SK-N-SH (cell line): ENCODE measurements around the gene MAP4K1. TPM values are rescaled to one million over a fixed set of nuclear protein-coding genes. Genes with fewer than 3 reads are reported as not detected.

Source experiments
- CTCF ChIA-PET: fragments of 300-600, 350-600 bp; formaldehyde crosslinking; extraction: SDS; loops from one replicate; lab custom pipeline; 2021; lab: Yijun Ruan, JAX
- POLR2A ChIA-PET: fragments of 350-600 bp; sonication (Branson Sonifier 250); formaldehyde crosslinking; extraction: SDS; loops from one replicate; lab custom pipeline; 2020; ENCODE audit warnings: antibody characterized with exemption, inconsistent platforms; lab: Yijun Ruan, JAX
- DNase-seq: peaks from one replicate; pipeline ENCODE4 v3.0.0; 2012
- H2AFZ ChIP-seq: fragments of 200-600 bp; sonication (generic); 2 replicates; pipeline ENCODE4 v1.8.1; 2016; ENCODE audit warnings: antibody characterized with exemption, mild to moderate bottlenecking, low read depth
- H3F3A ChIP-seq: fragments of 200-600 bp; sonication (generic); replicated peaks from 2 replicates; pipeline ENCODE3; 2016; ENCODE audit warnings: antibody characterized with exemption, mild to moderate bottlenecking; ENCODE audit not compliant: insufficient read depth
- H3K27ac ChIP-seq, 2 experiments: fragments of 200-500 bp in 1 of 2; fragments of 200-600 bp in 1 of 2; sonication (Bioruptor generic) in 1 of 2; sonication (generic), shearing (Covaris generic) in 1 of 2; 2 replicates each; pipeline versions ENCODE4 v1.5.1 to v1.6.1; 2014 to 2016; ENCODE audit warnings: low read depth in 2 of 2, inconsistent platforms in 1 of 2, low read length in 1 of 2, mild to moderate bottlenecking in 1 of 2, mixed read lengths in 1 of 2
- H3K27me3 ChIP-seq: fragments of 200-600 bp; sonication (generic), shearing (Covaris generic); 2 replicates; pipeline ENCODE4 v1.6.1; 2016; ENCODE audit warnings: mixed run types; ENCODE audit not compliant: insufficient read depth
- H3K36me3 ChIP-seq, 2 experiments: fragments of 200-500 bp in 1 of 2; fragments of 200-600 bp in 1 of 2; sonication (Bioruptor generic) in 1 of 2; sonication (generic) in 1 of 2; replicated peaks in 1 of 2; 2 replicates each; pipeline versions ENCODE3 to v1.5.1; 2014 to 2016; ENCODE audit warnings: low read length in 1 of 2, mild to moderate bottlenecking in 1 of 2; ENCODE audit not compliant: insufficient read depth in 2 of 2, control insufficient read depth in 1 of 2
- H3K4me1 ChIP-seq, 2 experiments: fragments of 200-500 bp in 1 of 2; fragments of 200-600 bp in 1 of 2; sonication (Bioruptor generic) in 1 of 2; sonication (generic), shearing (Covaris generic) in 1 of 2; 2 replicates each; pipeline versions ENCODE4 v1.5.1 to v1.6.1; 2014 to 2016; ENCODE audit warnings: low read depth in 1 of 2, low read length in 1 of 2, mixed run types in 1 of 2; ENCODE audit not compliant: insufficient read depth in 2 of 2, control insufficient read depth in 1 of 2
- H3K4me2 ChIP-seq: fragments of 200-600 bp; sonication (generic), shearing (Covaris generic); 2 replicates; pipeline ENCODE4 v1.6.1; 2017; ENCODE audit warnings: mixed run types
- H3K4me3 ChIP-seq, 2 experiments: fragments of 200-500 bp in 1 of 2; fragments of 200-600 bp in 1 of 2; sonication (Bioruptor generic) in 1 of 2; sonication (generic), shearing (Covaris generic) in 1 of 2; 2 replicates each; pipeline versions ENCODE4 v1.5.1 to v1.8.1; 2014 to 2016; ENCODE audit warnings: low read depth in 2 of 2, inconsistent platforms in 1 of 2, low read length in 1 of 2, mild to moderate bottlenecking in 1 of 2, mixed read lengths in 1 of 2, moderate library complexity in 1 of 2
- H3K79me2 ChIP-seq: fragments of 200-600 bp; sonication (generic); 2 replicates; pipeline ENCODE4 v1.8.1; 2017; ENCODE audit warnings: mild to moderate bottlenecking; ENCODE audit not compliant: insufficient read depth
- H3K9ac ChIP-seq: fragments of 200-600 bp; sonication (generic); 2 replicates; pipeline ENCODE4 v1.6.1; 2017; ENCODE audit warnings: mixed run types
- H3K9me2 ChIP-seq: fragments of 200-600 bp; sonication (generic); 2 replicates; pipeline ENCODE4 v1.6.1; 2017; ENCODE audit warnings: mixed run types
- H3K9me3 ChIP-seq: fragments of 200-600 bp; sonication (generic); 2 replicates; pipeline ENCODE4 v1.6.1; 2017; ENCODE audit warnings: mixed run types, mild to moderate bottlenecking, moderate library complexity
- H4K20me1 ChIP-seq: fragments of 200-600 bp; sonication (generic); 2 replicates; pipeline ENCODE4 v1.6.1; 2017; ENCODE audit warnings: mild to moderate bottlenecking, mixed run types; ENCODE audit not compliant: insufficient read depth
- CHD2 ChIP-seq: fragments of 150-350 bp; IDR thresholded peaks from 2 replicates; pipeline ENCODE4 v1.6.1; 2018; ENCODE audit warnings: low read length; ENCODE audit not compliant: partially characterized antibody
- EP300 ChIP-seq, 2 experiments: IDR thresholded peaks; 2 replicates each; pipeline versions ENCODE4 v1.4.0 to v1.6.1; 2012; ENCODE audit warnings: borderline replicate concordance in 1 of 2, low read depth in 1 of 2, low read length in 1 of 2
- FOSL2 ChIP-seq: IDR thresholded peaks from 2 replicates; pipeline ENCODE4 v1.4.0; 2012; ENCODE audit warnings: low read depth, mild to moderate bottlenecking, moderate library complexity, borderline replicate concordance
- GATA2 ChIP-seq: sonication (generic); formaldehyde crosslinking; IDR thresholded peaks from 2 replicates; pipeline ENCODE4 v1.5.0; 2020; ENCODE audit warnings: mild to moderate bottlenecking, missing genetic modification reagents
- NFIC ChIP-seq: IDR thresholded peaks from 2 replicates; pipeline ENCODE4 v1.4.0; 2012; ENCODE audit warnings: borderline replicate concordance
- NRF1 ChIP-seq: IDR thresholded peaks from 2 replicates; pipeline ENCODE4 v1.6.1; 2012; ENCODE audit warnings: low read depth, mild to moderate bottlenecking, low read length
- POLR2AphosphoS5 ChIP-seq: IDR thresholded peaks from 2 replicates; pipeline ENCODE4 v1.6.1; 2012; ENCODE audit warnings: low read depth, low read length
- RAD21 ChIP-seq: IDR thresholded peaks from 2 replicates; pipeline ENCODE4 v1.6.1; 2012; ENCODE audit warnings: mild to moderate bottlenecking, low read length
- RXRA ChIP-seq: IDR thresholded peaks from 2 replicates; pipeline ENCODE4 v1.4.0; 2012; ENCODE audit warnings: low read depth, mild to moderate bottlenecking, borderline replicate concordance
- SIN3A ChIP-seq: IDR thresholded peaks from 2 replicates; pipeline ENCODE4 v1.6.1; 2012; ENCODE audit warnings: low read depth, mild to moderate bottlenecking, low read length, moderate library complexity, borderline replicate concordance
- TAF1 ChIP-seq: IDR thresholded peaks from 2 replicates; pipeline ENCODE4 v1.6.1; 2012; ENCODE audit warnings: low read depth, mild to moderate bottlenecking, low read length, moderate library complexity, borderline replicate concordance
- YY1 ChIP-seq: IDR thresholded peaks from 2 replicates; pipeline ENCODE4 v1.4.0; 2012; ENCODE audit warnings: low read depth, mild to moderate bottlenecking
- WGBS: methylation state at CpG from one replicate; pipeline ENCODE4 v1.1.6; 2017; ENCODE audit warnings: low lambda C conversion rate; 5-methylcytosine and 5-hydroxymethylcytosine counted together
- polyA plus RNA-seq, 3 experiments: library from polyadenylated mRNA; depleted of rRNA; stranded (reverse); fragments of >200 nt; gene quantifications; 2 replicates each; pipeline ENCODE4 v1.2.3, GENCODE V29; 2012
- TF ChIP-seq, protein P1 (sequence below): fragments of 150-350 bp; IDR thresholded peaks from 2 replicates; pipeline ENCODE4 v1.6.1; 2017; ENCODE audit warnings: antibody characterized with exemption, low read length, low read depth, borderline replicate concordance
- TF ChIP-seq, protein P2 (sequence below): fragments of 150-350 bp; IDR thresholded peaks from 2 replicates; pipeline ENCODE4 v1.6.1; 2016; ENCODE audit warnings: mild to moderate bottlenecking, low read depth, low read length
- TF ChIP-seq, protein P3 (sequence below): IDR thresholded peaks from 2 replicates; pipeline ENCODE4 v1.4.0; 2012; ENCODE audit warnings: low read depth, borderline replicate concordance
- TF ChIP-seq, protein P4 (sequence below): IDR thresholded peaks from 2 replicates; pipeline ENCODE4 v1.4.0; 2012; ENCODE audit warnings: low read depth
- TF ChIP-seq, protein P5 (sequence below): fragments of 200-600 bp; sonication (generic); IDR thresholded peaks from 2 replicates; pipeline ENCODE4 v1.6.1; 2017; ENCODE audit warnings: antibody characterized with exemption, mild to moderate bottlenecking, moderate library complexity

MAP4K1 gene
- polyA plus RNA-seq, 1 of the 3 experiments (the other 2 are of a cell fraction) = 0.31 TPM

DNA sequence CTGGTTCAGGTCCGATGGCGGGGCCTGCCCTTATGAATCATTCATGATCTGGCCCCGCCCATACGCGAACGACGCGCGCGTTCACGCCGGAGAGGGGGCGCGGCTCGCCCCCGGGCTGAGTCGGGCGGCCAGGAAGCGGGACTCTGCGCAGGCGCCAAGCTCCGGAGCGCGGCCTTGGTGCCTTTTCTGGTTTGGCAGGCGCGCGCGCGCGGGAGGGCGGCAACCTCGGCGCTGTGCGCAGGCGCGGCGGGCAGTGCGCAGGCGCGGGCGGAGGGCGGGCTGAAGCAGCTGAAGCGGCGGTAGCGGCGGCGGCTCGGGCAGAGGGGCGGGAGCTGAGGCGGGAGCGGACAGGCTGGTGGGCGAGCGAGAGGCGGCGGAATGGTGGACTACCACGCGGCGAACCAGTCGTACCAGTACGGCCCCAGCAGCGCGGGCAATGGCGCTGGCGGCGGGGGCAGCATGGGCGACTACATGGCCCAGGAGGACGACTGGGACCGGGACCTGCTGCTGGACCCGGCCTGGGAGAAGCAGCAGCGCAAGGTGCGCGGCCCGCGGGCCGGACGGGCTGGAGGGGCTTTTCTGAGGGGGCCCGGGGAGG, 29.7 kb upstream of the MAP4K1 start, which contains the start of gene ACTN4 (continued):
- TF ChIP-seq, protein P1, sequence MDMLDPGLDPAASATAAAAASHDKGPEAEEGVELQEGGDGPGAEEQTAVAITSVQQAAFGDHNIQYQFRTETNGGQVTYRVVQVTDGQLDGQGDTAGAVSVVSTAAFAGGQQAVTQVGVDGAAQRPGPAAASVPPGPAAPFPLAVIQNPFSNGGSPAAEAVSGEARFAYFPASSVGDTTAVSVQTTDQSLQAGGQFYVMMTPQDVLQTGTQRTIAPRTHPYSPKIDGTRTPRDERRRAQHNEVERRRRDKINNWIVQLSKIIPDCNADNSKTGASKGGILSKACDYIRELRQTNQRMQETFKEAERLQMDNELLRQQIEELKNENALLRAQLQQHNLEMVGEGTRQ = no peak
- TF ChIP-seq EP300 (IDR thresholded peaks at IDR 0.05; ENCODE audit: borderline replicate concordance in 1 of 2, low read depth in 1 of 2, low read length in 1 of 2) (no peak; a peak in 1 of 4 replicates), GATA2 (CRISPR knock-in tag) (no peak)
- TF ChIP-seq, protein P2, sequence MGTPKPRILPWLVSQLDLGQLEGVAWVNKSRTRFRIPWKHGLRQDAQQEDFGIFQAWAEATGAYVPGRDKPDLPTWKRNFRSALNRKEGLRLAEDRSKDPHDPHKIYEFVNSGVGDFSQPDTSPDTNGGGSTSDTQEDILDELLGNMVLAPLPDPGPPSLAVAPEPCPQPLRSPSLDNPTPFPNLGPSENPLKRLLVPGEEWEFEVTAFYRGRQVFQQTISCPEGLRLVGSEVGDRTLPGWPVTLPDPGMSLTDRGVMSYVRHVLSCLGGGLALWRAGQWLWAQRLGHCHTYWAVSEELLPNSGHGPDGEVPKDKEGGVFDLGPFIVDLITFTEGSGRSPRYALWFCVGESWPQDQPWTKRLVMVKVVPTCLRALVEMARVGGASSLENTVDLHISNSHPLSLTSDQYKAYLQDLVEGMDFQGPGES = no peak
- TF ChIP-seq, protein P3, sequence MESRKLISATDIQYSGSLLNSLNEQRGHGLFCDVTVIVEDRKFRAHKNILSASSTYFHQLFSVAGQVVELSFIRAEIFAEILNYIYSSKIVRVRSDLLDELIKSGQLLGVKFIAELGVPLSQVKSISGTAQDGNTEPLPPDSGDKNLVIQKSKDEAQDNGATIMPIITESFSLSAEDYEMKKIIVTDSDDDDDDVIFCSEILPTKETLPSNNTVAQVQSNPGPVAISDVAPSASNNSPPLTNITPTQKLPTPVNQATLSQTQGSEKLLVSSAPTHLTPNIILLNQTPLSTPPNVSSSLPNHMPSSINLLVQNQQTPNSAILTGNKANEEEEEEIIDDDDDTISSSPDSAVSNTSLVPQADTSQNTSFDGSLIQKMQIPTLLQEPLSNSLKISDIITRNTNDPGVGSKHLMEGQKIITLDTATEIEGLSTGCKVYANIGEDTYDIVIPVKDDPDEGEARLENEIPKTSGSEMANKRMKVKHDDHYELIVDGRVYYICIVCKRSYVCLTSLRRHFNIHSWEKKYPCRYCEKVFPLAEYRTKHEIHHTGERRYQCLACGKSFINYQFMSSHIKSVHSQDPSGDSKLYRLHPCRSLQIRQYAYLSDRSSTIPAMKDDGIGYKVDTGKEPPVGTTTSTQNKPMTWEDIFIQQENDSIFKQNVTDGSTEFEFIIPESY = no peak

DNA sequence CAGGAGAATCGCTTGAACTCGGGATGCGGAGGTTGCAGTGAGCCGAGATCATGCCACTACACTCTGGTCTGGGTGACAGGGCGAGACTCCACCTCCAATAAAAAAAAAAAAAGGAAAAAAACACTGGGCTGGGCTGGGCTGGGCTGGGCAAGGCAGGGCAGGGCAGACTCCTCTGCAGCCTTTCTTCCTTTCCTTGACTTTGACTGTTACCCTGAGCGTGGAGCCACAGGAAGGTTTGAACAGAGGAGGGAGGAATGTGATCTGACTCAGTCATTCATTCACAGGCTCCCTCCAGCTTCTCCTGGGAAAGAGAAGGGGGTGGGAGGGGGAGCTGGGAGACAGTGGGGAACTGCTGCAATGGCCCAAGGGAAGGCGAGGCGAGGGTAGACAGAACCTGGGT, 27.0 kb upstream of the MAP4K1 start:
- no peak overlapping the region for H3K4me3 ChIP-seq
- POLR2A ChIA-PET = no interaction called here
- H3K9ac ChIP-seq = no peak overlapping the region
- WGBS = 89% methylated on average over 8 of the region's 8 CpGs
- H4K20me1 ChIP-seq = peaks cover 11% of the 10 kb centered on the region
- DNase-seq = no peak
- H3K4me2 ChIP-seq = no peak overlapping the region
- no peaks in the 10 kb centered on the region for H3K27me3 ChIP-seq
- CTCF ChIA-PET = interaction anchor here (1.0 to 5.1 kb wide), 2 partner anchors 9 to 286 kb away, joined by 4 to 40 read pairs; partner anchors contain the start of genes MRPS12 and SARS2
- no peaks in the 10 kb centered on the region for H3K36me3 ChIP-seq
- H3K9me2 ChIP-seq = no peaks in the 10 kb centered on the region
- peaks cover 22% of the 10 kb centered on the region for H3K79me2 ChIP-seq
- peaks cover 3 to 7% of the 10 kb centered on the region in 2 experiments; a peak in 1 of 4 replicates for H3K4me1 ChIP-seq
- H3K27ac ChIP-seq = no peak overlapping the region
- no peak overlapping the region for H2AFZ ChIP-seq
- H3F3A ChIP-seq = peaks cover 5% of the 10 kb centered on the region
- no peaks in the 10 kb centered on the region for H3K9me3 ChIP-seq
- TF ChIP-seq, protein P4, sequence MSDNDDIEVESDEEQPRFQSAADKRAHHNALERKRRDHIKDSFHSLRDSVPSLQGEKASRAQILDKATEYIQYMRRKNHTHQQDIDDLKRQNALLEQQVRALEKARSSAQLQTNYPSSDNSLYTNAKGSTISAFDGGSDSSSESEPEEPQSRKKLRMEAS = no peak
- no peak for TF ChIP-seq RAD21
- no peak for TF ChIP-seq EP300 (IDR thresholded peaks at IDR 0.05; ENCODE audit: borderline replicate concordance in 1 of 2, low read depth in 1 of 2, low read length in 1 of 2)
- TF ChIP-seq, protein P1 = no peak
- TF ChIP-seq POLR2AphosphoS5 = no peak
- no peak for TF ChIP-seq TAF1
- no peak for TF ChIP-seq NRF1
- TF ChIP-seq CHD2 = no peak
- TF ChIP-seq SIN3A = no peak
- TF ChIP-seq, protein P3 = no peak
- TF ChIP-seq GATA2 (CRISPR knock-in tag) = no peak
- TF ChIP-seq NFIC = no peak
- no peak for TF ChIP-seq FOSL2
- TF ChIP-seq, protein P5, sequence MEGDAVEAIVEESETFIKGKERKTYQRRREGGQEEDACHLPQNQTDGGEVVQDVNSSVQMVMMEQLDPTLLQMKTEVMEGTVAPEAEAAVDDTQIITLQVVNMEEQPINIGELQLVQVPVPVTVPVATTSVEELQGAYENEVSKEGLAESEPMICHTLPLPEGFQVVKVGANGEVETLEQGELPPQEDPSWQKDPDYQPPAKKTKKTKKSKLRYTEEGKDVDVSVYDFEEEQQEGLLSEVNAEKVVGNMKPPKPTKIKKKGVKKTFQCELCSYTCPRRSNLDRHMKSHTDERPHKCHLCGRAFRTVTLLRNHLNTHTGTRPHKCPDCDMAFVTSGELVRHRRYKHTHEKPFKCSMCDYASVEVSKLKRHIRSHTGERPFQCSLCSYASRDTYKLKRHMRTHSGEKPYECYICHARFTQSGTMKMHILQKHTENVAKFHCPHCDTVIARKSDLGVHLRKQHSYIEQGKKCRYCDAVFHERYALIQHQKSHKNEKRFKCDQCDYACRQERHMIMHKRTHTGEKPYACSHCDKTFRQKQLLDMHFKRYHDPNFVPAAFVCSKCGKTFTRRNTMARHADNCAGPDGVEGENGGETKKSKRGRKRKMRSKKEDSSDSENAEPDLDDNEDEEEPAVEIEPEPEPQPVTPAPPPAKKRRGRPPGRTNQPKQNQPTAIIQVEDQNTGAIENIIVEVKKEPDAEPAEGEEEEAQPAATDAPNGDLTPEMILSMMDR = no peak
- TF ChIP-seq, protein P2 = no peak
- TF ChIP-seq RXRA = no peak
- TF ChIP-seq YY1 = no peak
